Left forelimb (tissue), 1 donor: ENCODE results near the gene CDT1.
A peak's percentile ranks its signal among the peaks of the same experiment; 100 is the strongest.
"Not testable (repeated sequence)": the region's sequence is repeated elsewhere in the genome, so short reads cannot be mapped to it uniquely, and the experiment has no call there.

Source experiments
- DNase-seq: peaks from one replicate; pipeline ENCODE4 v3.0.0-alpha.2; 2018; ENCODE audit warnings: low spot score

CDT1 gene

GRCh38 chr16:88769617-88770460 is 33.8 kb upstream of the CDT1 start:
- no peak for DNase-seq

GRCh38 chr16:88770461-88771293 is 32.9 kb upstream of the CDT1 start:
- DNase-seq: no peak

- DNase-seq: no peak
These were observed 32.3 kb upstream of the CDT1 start for GRCh38 chr16:88771294-88771772.

GRCh38 chr16:88771781-88772180 is 31.8 kb upstream of the CDT1 start:
- DNase-seq: not testable (repeated sequence)

GRCh38 chr16:88772871-88773811 is 30.4 kb upstream of the CDT1 start:
- DNase-seq: no peak

GRCh38 chr16:88773812-88774291 is 29.7 kb upstream of the CDT1 start:
- peak; percentile 70 for DNase-seq

GRCh38 chr16:88774544-88775393 is 28.8 kb upstream of the CDT1 start:
- DNase-seq: no peak

GRCh38 chr16:88775825-88776224 is 27.8 kb upstream of the CDT1 start:
- no peak for DNase-seq

GRCh38 chr16:88777471-88778270 is 25.9 kb upstream of the CDT1 start:
- no peak for DNase-seq

- DNase-seq: no peak
These were observed 25.4 kb upstream of the CDT1 start for GRCh38 chr16:88778271-88778525.

GRCh38 chr16:88778541-88779065 is 25.0 kb upstream of the CDT1 start:
- no peak for DNase-seq

- no peak for DNase-seq
These were observed 24.0 kb upstream of the CDT1 start for GRCh38 chr16:88779406-88780141.

GRCh38 chr16:88780142-88781062 is 23.2 kb upstream of the CDT1 start:
- DNase-seq: no peak

GRCh38 chr16:88781140-88782077 is 22.2 kb upstream of the CDT1 start:
- no peak for DNase-seq

- DNase-seq: no peak
These were observed 20.9 kb upstream of the CDT1 start for GRCh38 chr16:88782454-88783390.
